T-cell (primary cell): ENCODE data around the gene RELA. TPM values are rescaled to one million over a fixed set of nuclear protein-coding genes. Genes with fewer than 3 reads are reported as not detected.
"Not testable (repeated sequence)": the region's sequence is repeated elsewhere in the genome, so short reads cannot be mapped to it uniquely, and the experiment has no call there.

Experiments
- ATAC-seq, 4 experiments: fragments of 200-7000 bp in 3 of 4; fragments of 150-1000 bp in 1 of 4; cut with Tn5 transposase; replicated peaks in 1 of 4; 1 replicate in 3 of 4; 2 replicates in 1 of 4; pipeline ENCODE4 v1.10.0; 2021; ENCODE audit warnings: moderate library complexity in 3 of 4, mild to moderate bottlenecking in 2 of 4, moderate number of reproducible peaks in 1 of 4
- CTCF ChIA-PET, 2 donors: fragments of 300-600 bp; sonication (Branson Sonifier 250); formaldehyde crosslinking; loops; one replicate each; lab custom pipeline; 2022; ENCODE audit warnings: antibody characterized with exemption in 2 of 2; lab: Charles Lee
- POLR2A ChIA-PET, 2 donors: fragments of 300-600 bp; sonication (Branson Sonifier 250); formaldehyde crosslinking; loops; one replicate each; lab custom pipeline; 2022; ENCODE audit warnings: antibody characterized with exemption in 2 of 2; lab: Charles Lee
- DNase-seq, 35 experiments: peaks; one replicate each; pipeline versions ENCODE4 v3.0.0 to v3.0.0-alpha.2; 2013 to 2023
- H3K27ac ChIP-seq: one replicate; pipeline ENCODE4 v1.5.1; 2013; ENCODE audit warnings: low read length
- H3K27me3 ChIP-seq, 2 experiments: replicated peaks in 1 of 2; 1 replicate in 1 of 2; 2 replicates in 1 of 2; pipeline versions ENCODE4 v1.6.1 to v1.7.0; 2013; ENCODE audit warnings: low read length in 1 of 2, mixed read lengths in 1 of 2; ENCODE audit not compliant: control insufficient read depth in 2 of 2, insufficient read depth in 2 of 2; ENCODE audit errors: extremely low read depth in 1 of 2
- H3K36me3 ChIP-seq, 2 donors: 1 replicate in 1 of 2; 2 replicates in 1 of 2; pipeline versions ENCODE4 v1.6.1 to v1.7.0; 2013; ENCODE audit warnings: low read length in 1 of 2; ENCODE audit not compliant: control insufficient read depth in 2 of 2, insufficient read depth in 1 of 2; ENCODE audit errors: extremely low read depth in 1 of 2
- H3K4me1 ChIP-seq, 2 experiments: 1 replicate in 1 of 2; 2 replicates in 1 of 2; pipeline versions ENCODE4 v1.6.1 to v1.7.0; 2013; ENCODE audit warnings: low read length in 2 of 2, mixed read lengths in 1 of 2; ENCODE audit not compliant: insufficient read depth in 2 of 2, control insufficient read depth in 1 of 2; ENCODE audit errors: extremely low read depth in 1 of 2
- H3K4me3 ChIP-seq, 2 donors: 1 replicate in 1 of 2; 2 replicates in 1 of 2; pipeline versions ENCODE4 v1.5.1 to v1.7.0; 2013; ENCODE audit warnings: mild to moderate bottlenecking in 2 of 2, low read length in 1 of 2, moderate library complexity in 1 of 2; ENCODE audit not compliant: control insufficient read depth in 1 of 2; ENCODE audit errors: extremely low read depth in 1 of 2
- H3K9me3 ChIP-seq: 2 replicates; pipeline ENCODE4 v1.7.0; 2013
- H3K27ac Mint-ChIP-seq, 2 donors: one replicate each; pipeline ENCODE4 v1.8.0; 2020 to 2021; ENCODE audit warnings: mild to moderate bottlenecking in 2 of 2, mixed read lengths in 2 of 2
- H3K27me3 Mint-ChIP-seq, 2 donors: one replicate each; pipeline ENCODE4 v1.8.0; 2021 to 2022; ENCODE audit warnings: mixed read lengths in 2 of 2
- H3K36me3 Mint-ChIP-seq: one replicate; pipeline ENCODE4 v1.8.0; 2021; ENCODE audit warnings: mixed read lengths
- H3K4me1 Mint-ChIP-seq, 3 donors: one replicate each; pipeline ENCODE4 v1.8.0; 2020 to 2022; ENCODE audit warnings: mixed read lengths in 3 of 3, mild to moderate bottlenecking in 1 of 3
- H3K4me3 Mint-ChIP-seq, 3 donors: one replicate each; pipeline ENCODE4 v1.8.0; 2020 to 2022; ENCODE audit warnings: mild to moderate bottlenecking in 3 of 3, mixed read lengths in 3 of 3, moderate library complexity in 3 of 3
- H3K9me3 Mint-ChIP-seq, 3 donors: one replicate each; pipeline ENCODE4 v1.8.0; 2020 to 2022; ENCODE audit warnings: mixed read lengths in 3 of 3
- whole genome bisulfite sequencing: methylation state at CpG from one replicate; pipeline ENCODE4 v1.1.5; 2013; ENCODE audit warnings: missing lambda C conversion rate; ENCODE audit not compliant: insufficient coverage; 5-methylcytosine and 5-hydroxymethylcytosine counted together
- total RNA-seq, 35 experiments: library from RNA in 6 of 35; stranded (reverse) in 6 of 35; fragments of 120-200 nt in 1 of 35; gene quantifications; one replicate each; pipeline versions ENCODE4 v1.2.1 to v1.2.4 and lab custom pipeline; 2013 to 2026

RELA gene
- total RNA-seq, 5 donors from 2014 or later (not counting 1 experiment from before 2014, with no cell fraction given), result 155 to 302 (median 172) TPM

GRCh38 chr11:65698205-65698604 is 35.5 kb upstream of the RELA start:
- H3K4me3 Mint-ChIP-seq, result no peak overlapping the region
- H3K27ac ChIP-seq, result no peak overlapping the region
- H3K4me1 Mint-ChIP-seq, result no peaks in the 10 kb centered on the region
- ATAC-seq, result no peak
- H3K36me3 Mint-ChIP-seq, result no peaks in the 10 kb centered on the region
- H3K27ac Mint-ChIP-seq, result no peak overlapping the region
- no peaks in the 10 kb centered on the region for H3K9me3 Mint-ChIP-seq
- CTCF ChIA-PET, result no interaction called here
- H3K4me1 ChIP-seq, result no peaks in the 10 kb centered on the region
- POLR2A ChIA-PET, result interaction anchor here in 1 of 2 donors (0.7 kb wide), 1 partner anchor 237 kb away, joined by 8 read pairs; no protein-coding TSS in a partner anchor
- no peaks in the 10 kb centered on the region for H3K36me3 ChIP-seq
- peaks cover 3% of the 10 kb centered on the region in 2 donors for H3K27me3 Mint-ChIP-seq
- H3K4me3 ChIP-seq, result no peak overlapping the region
- 81% methylated on average over 8 of the region's 8 CpGs for WGBS
- H3K27me3 ChIP-seq, result no peaks in the 10 kb centered on the region
- no peak for DNase-seq
- no peaks in the 10 kb centered on the region for H3K9me3 ChIP-seq

GRCh38 chr11:65696802-65697552 is 34.3 kb upstream of the RELA start:
- no peaks in the 10 kb centered on the region for H3K27me3 ChIP-seq
- H3K4me1 Mint-ChIP-seq, result no peaks in the 10 kb centered on the region
- no peak overlapping the region for H3K27ac ChIP-seq
- no peaks in the 10 kb centered on the region for H3K9me3 ChIP-seq
- H3K27ac Mint-ChIP-seq, result no peak overlapping the region
- ChIA-PET POLR2A (interaction anchor here in 1 of 2 donors (0.7 kb wide), 1 partner anchor 226 kb away, joined by 10 read pairs; no protein-coding TSS in a partner anchor), CTCF (interaction anchor here in 1 of 2 donors (0.7 kb wide), 1 partner anchor 44 kb away, joined by 6 read pairs; no protein-coding TSS in a partner anchor)
- no peaks in the 10 kb centered on the region for H3K36me3 Mint-ChIP-seq
- H3K4me3 Mint-ChIP-seq, result no peak overlapping the region
- ATAC-seq (no peak), DNase-seq (no peak)
- no peaks in the 10 kb centered on the region for H3K4me1 ChIP-seq
- WGBS, result 40% methylated on average over 1 of the region's 5 CpGs
- H3K4me3 ChIP-seq, result no peak overlapping the region
- no peaks in the 10 kb centered on the region for H3K36me3 ChIP-seq
- peaks cover 3% of the 10 kb centered on the region in 2 donors for H3K27me3 Mint-ChIP-seq
- no peaks in the 10 kb centered on the region for H3K9me3 Mint-ChIP-seq

GRCh38 chr11:65695459-65696241 is 32.9 kb upstream of the RELA start:
- Histone ChIP-seq H3K36me3 (no peaks in the 10 kb centered on the region), H3K9me3 (no peaks in the 10 kb centered on the region), H3K4me3 (no peak overlapping the region), H3K27ac (no peak overlapping the region), H3K4me1 (no peaks in the 10 kb centered on the region), H3K27me3 (no peaks in the 10 kb centered on the region)
- Mint-ChIP-seq H3K9me3 (no peaks in the 10 kb centered on the region), H3K27ac (no peak overlapping the region), H3K27me3 (peaks cover 3% of the 10 kb centered on the region in 2 donors), H3K36me3 (no peaks in the 10 kb centered on the region), H3K4me3 (no peak overlapping the region), H3K4me1 (no peaks in the 10 kb centered on the region)
- ChIA-PET POLR2A (no interaction called here), CTCF (no interaction called here)
- no peak for DNase-seq
- 87% methylated on average over 8 of the region's 12 CpGs for WGBS
- ATAC-seq, result no peak

GRCh38 chr11:65692367-65692766 is 29.7 kb upstream of the RELA start:
- Mint-ChIP-seq H3K4me3 (no peak overlapping the region), H3K36me3 (no peaks in the 10 kb centered on the region), H3K27me3 (no peaks in the 10 kb centered on the region), H3K9me3 (no peaks in the 10 kb centered on the region), H3K4me1 (no peaks in the 10 kb centered on the region), H3K27ac (no peak overlapping the region)
- Histone ChIP-seq H3K4me1 (no peaks in the 10 kb centered on the region), H3K9me3 (no peaks in the 10 kb centered on the region), H3K4me3 (no peak overlapping the region), H3K36me3 (no peaks in the 10 kb centered on the region), H3K27ac (no peak overlapping the region), H3K27me3 (no peaks in the 10 kb centered on the region)
- CTCF ChIA-PET, result no interaction called here
- no peak for DNase-seq
- ATAC-seq, result no peak
- WGBS, result 69% methylated on average over 6 of the region's 11 CpGs
- POLR2A ChIA-PET, result interaction anchor here in 1 of 2 donors (0.6 kb wide), 1 partner anchor 423 kb away, joined by 4 read pairs; no protein-coding TSS in a partner anchor

- POLR2A ChIA-PET, result interaction anchor here in 1 of 2 donors (0.6 kb wide), 1 partner anchor 424 kb away, joined by 4 read pairs; no protein-coding TSS in a partner anchor
- H3K36me3 Mint-ChIP-seq, H3K9me3 ChIP-seq, H3K4me1 Mint-ChIP-seq, H3K27me3 ChIP-seq, H3K4me3 ChIP-seq, H3K9me3 Mint-ChIP-seq, H3K27ac ChIP-seq, H3K36me3 ChIP-seq, H3K4me3 Mint-ChIP-seq, H3K27ac Mint-ChIP-seq, DNase-seq, H3K4me1 ChIP-seq, CTCF ChIA-PET, ATAC-seq, H3K27me3 Mint-ChIP-seq: not testable (repeated sequence)
- 100% methylated on average over 3 of the region's 8 CpGs for WGBS
Observed at GRCh38 chr11:65691847-65692246, 29.1 kb upstream of the RELA start.

- H3K4me3 ChIP-seq, result no peak overlapping the region
- no peaks in the 10 kb centered on the region for H3K9me3 ChIP-seq
- no peak for DNase-seq
- Mint-ChIP-seq H3K27me3 (peaks cover 0 to 1% of the 10 kb centered on the region in 2 donors), H3K9me3 (no peaks in the 10 kb centered on the region), H3K36me3 (no peaks in the 10 kb centered on the region), H3K4me1 (no peaks in the 10 kb centered on the region), H3K27ac (no peak overlapping the region), H3K4me3 (no peak overlapping the region)
- H3K27me3 ChIP-seq, result no peaks in the 10 kb centered on the region
- no peak overlapping the region for H3K27ac ChIP-seq
- CTCF ChIA-PET, result interaction anchor here in 1 of 2 donors (0.6 kb wide), 1 partner anchor 16 kb away, joined by 3 read pairs; no protein-coding TSS in a partner anchor
- POLR2A ChIA-PET, result no interaction called here
- WGBS, result 80% methylated on average over 2 of the region's 8 CpGs
- ATAC-seq, result no peak
- H3K4me1 ChIP-seq, result no peaks in the 10 kb centered on the region
- no peaks in the 10 kb centered on the region for H3K36me3 ChIP-seq
Observed at GRCh38 chr11:65685981-65686380, 23.3 kb upstream of the RELA start.
